Epithelial cell of proximal tubule (primary cell): ENCODE data around the gene CALML6. TPM values are rescaled to one million over a fixed set of nuclear protein-coding genes. Genes with fewer than 3 reads are reported as not detected.

Experiments used
- DNase-seq: peaks from one replicate; pipeline ENCODE4 v3.0.0-alpha.2; 2011; ENCODE audit warnings: low read depth
- H3K4me3 ChIP-seq: 2 replicates; pipeline ENCODE4 v1.5.1; 2011; ENCODE audit warnings: low read depth, mild to moderate bottlenecking, low read length
- CTCF ChIP-seq: conservative IDR thresholded peaks from 2 replicates; pipeline ENCODE4 v1.5.1; 2012; ENCODE audit warnings: low read depth, mild to moderate bottlenecking, low read length
- total RNA-seq: library from RNA; depleted of rRNA; stranded (reverse); fragments of >200 nt; gene quantifications from 2 replicates; pipeline ENCODE4 v1.2.3, GENCODE V29; 2015

CALML6 gene
- total RNA-seq, 1 donor from 2014 or later: not detected

GRCh38 chr1:1895456-1896336, 19.4 kb upstream of the CALML6 start:
- no peak for TF ChIP-seq CTCF
- DNase-seq: no peak
- H3K4me3 ChIP-seq: no peak overlapping the region

- no peak overlapping the region for H3K4me3 ChIP-seq
- no peak for DNase-seq
- TF ChIP-seq CTCF: no peak
These were observed 16.7 kb upstream of the CALML6 start for GRCh38 chr1:1898246-1898933.

- TF ChIP-seq CTCF: no peak
- H3K4me3 ChIP-seq: no peak overlapping the region
- no peak for DNase-seq
These were observed 15.6 kb upstream of the CALML6 start for GRCh38 chr1:1899266-1899966.

GRCh38 chr1:1899967-1900327, 15.1 kb upstream of the CALML6 start:
- DNase-seq: no peak
- TF ChIP-seq CTCF: no peak
- no peak overlapping the region for H3K4me3 ChIP-seq

- H3K4me3 ChIP-seq: no peak overlapping the region
- DNase-seq: no peak
- TF ChIP-seq CTCF: no peak
These were observed 14.0 kb upstream of the CALML6 start for GRCh38 chr1:1900883-1901640.

GRCh38 chr1:1901641-1902294, 13.3 kb upstream of the CALML6 start:
- no peak overlapping the region for H3K4me3 ChIP-seq
- DNase-seq: no peak
- no peak for TF ChIP-seq CTCF
